Lung (tissue), 12 donors: ENCODE measurements around the gene DNMBP. TPM values are rescaled to one million over a fixed set of nuclear protein-coding genes. Genes with fewer than 3 reads are reported as not detected.

ENCODE experiments used
- ATAC-seq: fragments of 200-7000 bp; cut with Tn5 transposase; one replicate; pipeline ENCODE4 v1.9.1; 2020; ENCODE audit warnings: moderate number of reproducible peaks; ENCODE audit not compliant: insufficient read depth, low FRiP score
- DNase-seq, 3 donors: peaks; one replicate each; pipeline ENCODE4 v3.0.0-alpha.2; 2013 to 2017
- H3K27ac ChIP-seq, 2 donors: one replicate each; pipeline ENCODE4 v1.5.1; 2013; ENCODE audit warnings: mild to moderate bottlenecking in 2 of 2, moderate library complexity in 2 of 2, control low read depth in 1 of 2, inconsistent platforms in 1 of 2, low read depth in 1 of 2, low read length in 1 of 2
- H3K27me3 ChIP-seq, 3 donors: one replicate each; pipeline ENCODE4 v1.5.1; 2013; ENCODE audit warnings: low read length in 2 of 3; ENCODE audit not compliant: control insufficient read depth in 3 of 3, insufficient read depth in 3 of 3
- H3K36me3 ChIP-seq, 4 donors: one replicate each; pipeline ENCODE4 v1.5.1; 2013; ENCODE audit warnings: low read length in 4 of 4, mild to moderate bottlenecking in 1 of 4, moderate library complexity in 1 of 4; ENCODE audit not compliant: control insufficient read depth in 4 of 4, insufficient read depth in 4 of 4
- H3K4me1 ChIP-seq, 5 donors: one replicate each; pipeline ENCODE4 v1.5.1; 2013; ENCODE audit warnings: low read length in 5 of 5, mild to moderate bottlenecking in 2 of 5, moderate library complexity in 1 of 5; ENCODE audit not compliant: control insufficient read depth in 5 of 5, insufficient read depth in 5 of 5
- H3K4me3 ChIP-seq: one replicate; pipeline ENCODE4 v1.5.1; 2013; ENCODE audit warnings: mild to moderate bottlenecking, control low read depth, moderate library complexity
- H3K9ac ChIP-seq, 2 donors: one replicate each; pipeline ENCODE4 v1.5.1; 2013; ENCODE audit warnings: low read length in 2 of 2, control low read depth in 1 of 2; ENCODE audit not compliant: insufficient read depth in 1 of 2
- H3K9me3 ChIP-seq, 4 donors: one replicate each; pipeline ENCODE4 v1.5.1; 2013; ENCODE audit warnings: low read length in 3 of 4, mild to moderate bottlenecking in 1 of 4, moderate library complexity in 1 of 4; ENCODE audit not compliant: control insufficient read depth in 4 of 4, insufficient read depth in 3 of 4
- WGBS, 2 donors: extraction: QIAGEN DNeasy Blood & Tissue Kit; methylation state at CpG; one replicate each; pipeline ENCODE4 v1.1.7; 2013; 5-methylcytosine and 5-hydroxymethylcytosine counted together
- polyA plus RNA-seq, 2 donors: library from polyadenylated mRNA; stranded (reverse); fragments of 200-250 nt; gene quantifications; one replicate each; pipeline ENCODE4 v1.2.1, GENCODE V29; 2013
- total RNA-seq, 2 donors: library from RNA; depleted of rRNA in 1 of 2; stranded (reverse); fragments of >200 nt in 1 of 2; gene quantifications; one replicate each; pipeline ENCODE4 v1.2.1, GENCODE V29; 2014 to 2021
- TF ChIP-seq, protein P1 (sequence below): IDR thresholded peaks from 2 replicates; pipeline ENCODE4 v1.5.1; 2012; ENCODE audit warnings: mild to moderate bottlenecking; ENCODE audit errors: control extremely low read depth, extremely low read depth
- donor health status: control.
- donor health status: control.
- donor health status: Bipolar disorder and iron deficiency.
- donor health status: healthy.
- donor health status: DM: yes; HTN: yes; CAD: no.

DNMBP gene
- total and polyA plus RNA-seq, 4 donors, result 6.5 to 31.0 (median 12.5) TPM

DNA sequence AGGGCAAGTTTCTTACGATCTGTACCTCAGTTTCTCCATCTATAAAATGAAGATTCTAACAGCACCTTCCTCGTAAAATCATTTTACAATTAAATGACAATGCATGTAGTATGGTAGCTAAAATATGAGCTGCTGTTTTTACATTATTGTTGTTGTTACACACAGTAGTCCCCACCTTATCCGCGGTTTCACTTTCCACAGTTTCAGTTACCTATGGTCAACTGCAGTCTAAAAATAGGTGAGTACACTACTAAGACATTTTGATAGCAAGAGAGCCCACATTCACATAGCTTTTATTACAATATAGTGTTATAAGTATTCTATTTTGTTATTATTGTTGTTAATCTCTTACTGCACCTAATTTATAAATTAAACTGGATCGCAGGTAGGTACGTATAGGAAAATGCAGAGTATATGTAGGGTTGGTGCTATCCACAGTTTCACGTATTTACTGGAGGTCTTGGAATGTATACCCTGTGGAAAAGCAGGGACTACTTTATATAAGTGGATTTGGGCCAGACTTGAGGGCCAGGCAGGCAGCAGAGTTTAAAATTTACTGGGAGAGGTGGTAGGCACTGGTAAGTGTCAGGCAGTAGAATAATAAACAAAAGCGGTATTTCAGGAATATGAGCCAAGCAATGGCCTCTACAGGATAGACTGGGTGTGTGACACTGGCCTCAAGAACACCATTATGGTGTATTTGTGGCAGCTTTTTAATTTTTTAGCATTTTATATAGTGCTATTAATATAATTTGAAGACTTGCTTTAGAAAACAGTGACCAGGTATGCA is 10.2 kb downstream of the DNMBP start:
- peaks cover 4 to 39% (median 14%) of the 10 kb centered on the region in 5 donors for H3K4me1 ChIP-seq
- no peaks in the 10 kb centered on the region for H3K9me3 ChIP-seq
- 86 to 87% methylated on average over 8 of the region's 8 CpGs for WGBS, 2 donors
- H3K36me3 ChIP-seq, result no peaks in the 10 kb centered on the region
- no peak overlapping the region for H3K27ac ChIP-seq
- no peak for DNase-seq
- TF ChIP-seq, protein P1, sequence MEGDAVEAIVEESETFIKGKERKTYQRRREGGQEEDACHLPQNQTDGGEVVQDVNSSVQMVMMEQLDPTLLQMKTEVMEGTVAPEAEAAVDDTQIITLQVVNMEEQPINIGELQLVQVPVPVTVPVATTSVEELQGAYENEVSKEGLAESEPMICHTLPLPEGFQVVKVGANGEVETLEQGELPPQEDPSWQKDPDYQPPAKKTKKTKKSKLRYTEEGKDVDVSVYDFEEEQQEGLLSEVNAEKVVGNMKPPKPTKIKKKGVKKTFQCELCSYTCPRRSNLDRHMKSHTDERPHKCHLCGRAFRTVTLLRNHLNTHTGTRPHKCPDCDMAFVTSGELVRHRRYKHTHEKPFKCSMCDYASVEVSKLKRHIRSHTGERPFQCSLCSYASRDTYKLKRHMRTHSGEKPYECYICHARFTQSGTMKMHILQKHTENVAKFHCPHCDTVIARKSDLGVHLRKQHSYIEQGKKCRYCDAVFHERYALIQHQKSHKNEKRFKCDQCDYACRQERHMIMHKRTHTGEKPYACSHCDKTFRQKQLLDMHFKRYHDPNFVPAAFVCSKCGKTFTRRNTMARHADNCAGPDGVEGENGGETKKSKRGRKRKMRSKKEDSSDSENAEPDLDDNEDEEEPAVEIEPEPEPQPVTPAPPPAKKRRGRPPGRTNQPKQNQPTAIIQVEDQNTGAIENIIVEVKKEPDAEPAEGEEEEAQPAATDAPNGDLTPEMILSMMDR, result no peak
- H3K27me3 ChIP-seq, result no peaks in the 10 kb centered on the region
- no peak for ATAC-seq
- no peak overlapping the region for H3K4me3 ChIP-seq
- no peak overlapping the region for H3K9ac ChIP-seq

DNA sequence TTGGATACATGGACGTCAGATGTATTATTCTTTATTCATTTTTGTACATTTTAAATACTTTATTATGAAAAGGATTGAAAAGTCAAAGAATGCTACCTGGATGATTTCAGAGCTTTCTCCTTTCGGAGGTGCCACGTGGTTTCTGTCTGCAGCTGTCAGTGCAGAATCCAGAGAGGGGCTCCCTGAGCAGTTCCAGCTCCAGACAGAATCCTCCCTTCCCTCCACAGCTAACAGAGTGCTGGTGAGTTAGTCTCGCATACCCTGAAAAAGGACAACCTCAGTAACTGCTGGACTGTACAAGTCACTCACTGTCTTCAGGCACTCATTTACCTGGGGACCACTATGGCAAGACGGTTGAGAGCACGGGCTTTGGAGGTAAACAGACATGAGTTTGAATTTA is 10.9 kb downstream of the DNMBP start:
- TF ChIP-seq, protein P1, result no peak
- WGBS, 2 donors, result 90 to 94% methylated on average over 6 of the region's 6 CpGs
- Histone ChIP-seq H3K9me3 (no peaks in the 10 kb centered on the region), H3K4me1 (peaks cover 4 to 44% (median 14%) of the 10 kb centered on the region in 5 donors), H3K27ac (no peak overlapping the region), H3K36me3 (no peaks in the 10 kb centered on the region), H3K27me3 (no peaks in the 10 kb centered on the region), H3K4me3 (no peak overlapping the region), H3K9ac (no peak overlapping the region)
- ATAC-seq (no peak), DNase-seq (no peak)

DNA sequence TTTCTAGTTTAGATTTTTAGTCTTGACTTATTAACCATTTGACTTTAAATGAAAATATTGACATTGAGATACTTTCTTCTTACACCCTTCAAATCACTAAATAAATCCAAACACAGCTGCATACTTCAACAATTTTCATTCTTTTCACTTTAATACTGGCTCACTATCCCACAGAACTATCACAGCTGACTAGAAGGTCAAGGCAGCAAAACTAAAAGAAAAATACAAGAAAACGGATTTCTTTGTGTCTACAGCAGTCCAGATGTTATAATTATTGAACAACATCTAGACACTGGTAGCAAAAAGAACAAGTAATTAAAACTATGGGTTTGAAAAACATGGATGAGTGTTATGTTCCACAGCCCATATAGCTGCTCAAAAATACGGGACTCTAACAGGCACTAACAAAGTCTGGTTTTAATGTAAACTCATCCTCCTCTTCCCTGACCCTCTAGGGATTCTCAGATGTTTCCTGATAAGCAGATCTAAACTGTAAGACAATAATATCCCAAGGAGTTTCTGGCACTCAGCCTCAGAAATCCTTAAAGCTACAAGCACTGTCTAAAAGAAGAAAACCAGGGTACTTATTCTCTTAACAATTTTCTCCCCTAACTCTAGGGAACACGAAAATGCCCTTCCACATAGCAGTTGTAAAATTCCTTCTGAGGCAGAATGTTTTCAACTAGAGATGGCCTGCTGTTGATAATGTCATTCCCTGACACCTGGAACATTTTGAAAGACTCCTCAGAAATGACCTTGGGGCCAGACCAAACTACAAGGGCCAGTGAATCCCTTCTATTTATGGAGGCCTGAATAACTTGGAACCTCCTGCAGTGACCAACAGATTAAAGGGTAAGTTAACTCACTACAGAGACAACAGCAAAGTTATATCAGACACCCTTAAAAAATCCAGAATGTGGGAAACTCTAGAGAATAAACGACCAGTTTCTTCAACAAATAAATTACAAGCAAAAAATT is 12.8 kb downstream of the DNMBP start:
- Histone ChIP-seq H3K4me1 (peaks cover 4 to 44% (median 14%) of the 10 kb centered on the region in 5 donors), H3K4me3 (no peak overlapping the region), H3K36me3 (no peaks in the 10 kb centered on the region), H3K27ac (peak overlapping the region in 1 of 2 donors; percentile 10), H3K9ac (peak overlapping the region in 1 of 2 donors; percentile 63), H3K27me3 (no peaks in the 10 kb centered on the region), H3K9me3 (no peaks in the 10 kb centered on the region)
- ATAC-seq, result no peak
- WGBS, 2 donors, result 44 to 73% methylated on average over 4 of the region's 4 CpGs
- peak in 2 of 3 donors; percentile 82 to 85 for DNase-seq
- TF ChIP-seq, protein P1, result no peak
